ENCODE measurements around the gene HBA2. TPM values are rescaled to one million over a fixed set of nuclear protein-coding genes. Genes with fewer than 3 reads are reported as not detected.
"Not testable (repeated sequence)": the region's sequence is repeated elsewhere in the genome, so short reads cannot be mapped to it uniquely, and the experiment has no call there.

The HBA2 gene
- polyA plus RNA-seq, 12 donors = 758 to 11,097 (median 3,094) TPM; not detected in 1

GRCh38 chr16:187330-187729 is 14.7 kb downstream of the HBA2 start:
- DNase-seq = no peak

GRCh38 chr16:188674-189073 is 16.0 kb downstream of the HBA2 start:
- DNase-seq = no peak

- no peak for DNase-seq
Observed at GRCh38 chr16:189604-190186, 17.0 kb downstream of the HBA2 start.

- no peak for DNase-seq
Observed at GRCh38 chr16:191831-192230, 19.2 kb downstream of the HBA2 start.

- no peak for DNase-seq
Observed at GRCh38 chr16:192686-193085, 20.0 kb downstream of the HBA2 start.

GRCh38 chr16:193441-193840 is 20.8 kb downstream of the HBA2 start:
- DNase-seq = no peak

- no peak for DNase-seq
Observed at GRCh38 chr16:194516-194915, 21.8 kb downstream of the HBA2 start.

- DNase-seq = no peak
Observed at GRCh38 chr16:200388-200787, 27.7 kb downstream of the HBA2 start.

GRCh38 chr16:203246-203645 is 30.6 kb downstream of the HBA2 start:
- no peak for DNase-seq

- DNase-seq = not testable (repeated sequence)
Observed at GRCh38 chr16:204046-204445, 31.4 kb downstream of the HBA2 start.

GRCh38 chr16:209359-209758 is 36.7 kb downstream of the HBA2 start:
- DNase-seq = not testable (repeated sequence)

- DNase-seq = not testable (repeated sequence)
Observed at GRCh38 chr16:211631-212180, 39.0 kb downstream of the HBA2 start.

GRCh38 chr16:212999-213398 is 40.3 kb downstream of the HBA2 start:
- DNase-seq = no peak

GRCh38 chr16:220021-220420 is 47.3 kb downstream of the HBA2 start:
- no peak for DNase-seq

Other genes with a start within 250 kb of the HBA2 start
- 10 to 100 TPM in 1 of 12 donors, 1 to 10 TPM in 10, not detected in 1; 6.0 to 13.5 (median 7.8) TPM for gene POLR3K, start 119.3 kb upstream of the HBA2 start, polyA plus RNA-seq (ENCODE audit: insufficient read length in 12 of 12)
- 10 to 100 TPM in 11 of 12 donors, not detected in 1; 19.6 to 39.7 (median 23.7) TPM for gene SNRNP25, start 119.0 kb upstream of the HBA2 start, polyA plus RNA-seq (ENCODE audit: insufficient read length in 12 of 12)
- gene RHBDF1, start 100.2 kb upstream of the HBA2 start, polyA plus RNA-seq (ENCODE audit: insufficient read length in 12 of 12) = 10 to 100 TPM in 11 of 12 donors, not detected in 1; 31.2 to 66.9 (median 42.5) TPM
- 10 to 100 TPM in 11 of 12 donors, not detected in 1; 16.8 to 38.1 (median 24.6) TPM for gene MPG, start 94.7 kb upstream of the HBA2 start, polyA plus RNA-seq (ENCODE audit: insufficient read length in 12 of 12)
- gene NPRL3, start 34.2 kb upstream of the HBA2 start, polyA plus RNA-seq (ENCODE audit: insufficient read length in 12 of 12) = 10 to 100 TPM in 11 of 12 donors, not detected in 1; 22.2 to 38.6 (median 24.9) TPM
- 10 to 100 TPM in 2 of 12 donors, 1 to 10 TPM in 7, under 1 TPM in 1, not detected in 2; 0.39 to 18.1 (median 2.9) TPM for gene HBZ, start 20.2 kb upstream of the HBA2 start, polyA plus RNA-seq (ENCODE audit: insufficient read length in 12 of 12)
- gene HBM, start 6.9 kb upstream of the HBA2 start, polyA plus RNA-seq (ENCODE audit: insufficient read length in 12 of 12) = 10 to 100 TPM in 4 of 12 donors, 1 to 10 TPM in 6, not detected in 2; 1.5 to 22.3 (median 6.9) TPM
- gene HBA1, start 3.8 kb downstream of the HBA2 start, polyA plus RNA-seq (ENCODE audit: insufficient read length in 12 of 12) = over 10,000 TPM in 1 of 12 donors, 1,000 to 10,000 TPM in 9, 100 to 1,000 TPM in 2; 512 to 13,335 (median 2,461) TPM
- gene HBQ1, start 7.6 kb downstream of the HBA2 start, polyA plus RNA-seq (ENCODE audit: insufficient read length in 12 of 12) = 1 to 10 TPM in 3 of 12 donors, under 1 TPM in 7, not detected in 2; 0.35 to 5.6 (median 0.67) TPM
- 100 to 1,000 TPM in 2 of 12 donors, 10 to 100 TPM in 9, not detected in 1; 52.4 to 116 (median 67.1) TPM for gene LUC7L, start 56.6 kb downstream of the HBA2 start, polyA plus RNA-seq (ENCODE audit: insufficient read length in 12 of 12)
- 10 to 100 TPM in 11 of 12 donors, not detected in 1; 26.7 to 74.6 (median 38.5) TPM for gene FAM234A, start 61.9 kb downstream of the HBA2 start, polyA plus RNA-seq (ENCODE audit: insufficient read length in 12 of 12)
- 1 to 10 TPM in 8 of 12 donors, under 1 TPM in 3, not detected in 1; 0.59 to 9.0 (median 1.2) TPM for gene RGS11, start 103.1 kb downstream of the HBA2 start, polyA plus RNA-seq (ENCODE audit: insufficient read length in 12 of 12)
- gene ARHGDIG, start 107.7 kb downstream of the HBA2 start, polyA plus RNA-seq (ENCODE audit: insufficient read length in 12 of 12) = 1 to 10 TPM in 3 of 12 donors, under 1 TPM in 6, not detected in 3; 0.53 to 2.4 (median 0.93) TPM
- gene PDIA2, start 110.3 kb downstream of the HBA2 start, polyA plus RNA-seq (ENCODE audit: insufficient read length in 12 of 12) = 1 to 10 TPM in 4 of 12 donors, under 1 TPM in 6, not detected in 2; 0.27 to 2.4 (median 0.75) TPM
- gene AXIN1, start 179.8 kb downstream of the HBA2 start, polyA plus RNA-seq (ENCODE audit: insufficient read length in 12 of 12) = 10 to 100 TPM in 7 of 12 donors, 1 to 10 TPM in 4, not detected in 1; 8.1 to 21.7 (median 10.7) TPM
- 10 to 100 TPM in 11 of 12 donors, not detected in 1; 31.5 to 51.3 (median 36.6) TPM for gene MRPL28, start 197.7 kb downstream of the HBA2 start, polyA plus RNA-seq (ENCODE audit: insufficient read length in 12 of 12)
- gene PGAP6, start 209.1 kb downstream of the HBA2 start, polyA plus RNA-seq (ENCODE audit: insufficient read length in 12 of 12) = 10 to 100 TPM in 11 of 12 donors, not detected in 1; 18.0 to 38.6 (median 23.1) TPM
- gene NME4, start 224.3 kb downstream of the HBA2 start, polyA plus RNA-seq (ENCODE audit: insufficient read length in 12 of 12) = 100 to 1,000 TPM in 2 of 12 donors, 10 to 100 TPM in 9, not detected in 1; 50.6 to 158 (median 70.1) TPM
- gene DECR2, start 229.0 kb downstream of the HBA2 start, polyA plus RNA-seq (ENCODE audit: insufficient read length in 12 of 12) = 10 to 100 TPM in 6 of 12 donors, 1 to 10 TPM in 5, not detected in 1; 7.7 to 26.3 (median 11.0) TPM

Measured in muscle of arm (tissue), 12 donors.